GM12873 (cell line): ENCODE data around the gene SPARC.

Experiments used
- CTCF ChIP-seq: IDR thresholded peaks from 2 replicates; pipeline ENCODE4 v1.5.1; 2012; ENCODE audit warnings: low read depth, mild to moderate bottlenecking, moderate library complexity, low read length, control low read depth; ENCODE audit not compliant: insufficient read depth; ENCODE audit errors: missing control alignments

SPARC gene

GRCh38 chr5:151624476-151624875 lies 62.2 kb downstream of the SPARC start:
- no peak for TF ChIP-seq CTCF

- TF ChIP-seq CTCF: no peak
Measured at GRCh38 chr5:151622367-151623088, 64.2 kb downstream of the SPARC start.

GRCh38 chr5:151620461-151620840 lies 66.3 kb downstream of the SPARC start:
- TF ChIP-seq CTCF: no peak

- TF ChIP-seq CTCF: no peak
Measured at GRCh38 chr5:151619812-151620460, 66.8 kb downstream of the SPARC start.

- no peak for TF ChIP-seq CTCF
Measured at GRCh38 chr5:151618907-151619306, 67.8 kb downstream of the SPARC start.

GRCh38 chr5:151617841-151618710 lies 68.6 kb downstream of the SPARC start:
- TF ChIP-seq CTCF: no peak

GRCh38 chr5:151617383-151617840 lies 69.3 kb downstream of the SPARC start:
- TF ChIP-seq CTCF: no peak
